ENCODE results near the gene ADSS2.
"Not testable (repeated sequence)": the region's sequence is repeated elsewhere in the genome, so short reads cannot be mapped to it uniquely, and the experiment has no call there.

Gene ADSS2

DNA sequence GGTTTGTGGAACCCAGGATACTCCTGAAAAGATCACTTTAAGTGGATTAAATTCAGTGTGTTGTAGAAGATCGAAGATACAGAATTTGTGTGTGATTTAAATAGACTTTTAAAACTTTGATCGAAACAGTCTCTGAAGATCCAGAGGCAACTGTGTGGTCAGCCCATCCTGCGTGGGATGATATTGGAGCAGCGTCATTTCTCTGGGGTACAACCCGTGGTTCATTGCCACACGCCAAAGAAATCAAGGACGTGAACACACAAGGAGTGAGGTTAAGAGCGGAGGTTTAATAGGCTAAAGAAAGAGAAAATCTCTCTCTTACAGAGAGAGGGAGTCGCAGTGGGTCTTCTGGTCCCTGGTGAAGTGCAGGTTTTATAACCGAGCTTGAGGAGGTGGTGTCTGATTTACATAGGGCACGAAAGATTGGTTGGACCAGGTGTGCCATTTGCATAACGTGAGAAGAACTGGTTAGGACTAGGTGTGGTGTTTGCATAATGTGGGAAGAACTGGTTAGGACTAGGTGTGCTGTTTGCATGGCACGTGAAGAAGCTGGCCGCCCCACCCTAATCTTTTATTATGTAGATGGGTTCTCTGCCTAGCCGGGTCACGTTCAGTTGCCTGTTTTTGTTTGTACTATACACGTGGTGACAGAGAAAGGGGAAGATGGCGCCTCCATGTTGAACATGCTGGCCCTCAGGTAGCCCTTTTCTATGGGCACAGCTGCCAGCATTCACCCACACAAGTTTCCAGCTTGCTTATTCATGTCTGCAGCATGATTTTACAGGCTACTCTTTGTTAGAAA lies 82.3 kb downstream of the ADSS2 start:
- in situ Hi-C loops (cut with HindIII; ENCODE audit: low sequenced_read_pairs), result no loop called here

DNA sequence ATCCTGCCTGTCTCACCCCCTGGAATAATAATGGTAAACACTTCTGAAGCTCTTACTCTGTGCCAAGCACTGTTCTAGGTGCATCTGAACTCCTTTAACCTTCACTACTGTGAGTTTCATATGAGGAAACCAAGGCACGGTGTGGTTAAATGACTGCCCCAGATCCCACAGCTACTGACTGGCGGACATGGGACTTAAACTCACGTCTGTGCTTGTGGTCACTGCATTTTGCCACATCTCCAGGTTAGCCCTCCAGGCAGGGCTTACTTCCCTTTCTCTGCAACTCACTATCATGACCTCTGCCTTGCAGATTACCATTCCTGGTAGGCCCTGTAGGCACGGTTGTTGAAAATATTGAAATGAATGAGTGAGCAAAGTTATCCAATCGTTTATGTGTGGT lies 83.4 kb downstream of the ADSS2 start:
- in situ Hi-C loops (cut with HindIII; ENCODE audit: low sequenced_read_pairs), result no loop called here

DNA sequence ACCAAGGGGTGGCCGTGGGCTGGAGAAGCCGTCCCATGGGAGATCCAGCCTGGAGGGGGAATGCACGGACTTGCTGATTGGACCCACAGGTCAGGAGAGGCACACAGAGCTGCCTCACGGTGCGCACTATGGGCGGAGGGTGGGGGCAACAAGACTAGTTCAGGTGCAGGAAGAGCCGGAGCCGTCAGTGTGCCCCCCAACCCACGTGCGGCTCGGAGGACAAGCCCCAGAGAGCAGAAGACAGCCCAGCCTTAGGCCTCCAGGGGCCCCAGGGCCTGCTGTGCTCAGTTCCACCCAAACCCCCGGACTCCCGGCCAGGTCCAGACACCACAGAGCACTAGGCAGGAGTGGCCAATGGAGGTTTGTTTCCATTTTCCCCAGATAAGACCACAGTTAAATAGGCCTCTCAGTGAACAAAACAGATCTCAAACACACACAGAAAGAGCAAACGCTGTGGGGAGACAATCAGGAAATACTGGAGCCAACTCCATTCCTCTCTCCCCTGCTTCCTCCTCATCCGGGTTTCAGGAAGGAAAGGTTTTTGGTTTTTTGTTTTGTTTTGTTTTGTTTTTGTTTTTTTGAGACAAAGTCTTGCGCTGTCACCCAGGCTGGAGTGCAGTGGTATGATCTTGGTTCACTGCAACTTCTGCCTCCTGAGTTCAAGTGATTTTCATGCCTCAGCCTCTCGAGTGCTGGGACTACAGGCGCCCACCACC lies 84.2 kb downstream of the ADSS2 start:
- in situ Hi-C loops (cut with HindIII; ENCODE audit: low sequenced_read_pairs), result no loop called here

DNA sequence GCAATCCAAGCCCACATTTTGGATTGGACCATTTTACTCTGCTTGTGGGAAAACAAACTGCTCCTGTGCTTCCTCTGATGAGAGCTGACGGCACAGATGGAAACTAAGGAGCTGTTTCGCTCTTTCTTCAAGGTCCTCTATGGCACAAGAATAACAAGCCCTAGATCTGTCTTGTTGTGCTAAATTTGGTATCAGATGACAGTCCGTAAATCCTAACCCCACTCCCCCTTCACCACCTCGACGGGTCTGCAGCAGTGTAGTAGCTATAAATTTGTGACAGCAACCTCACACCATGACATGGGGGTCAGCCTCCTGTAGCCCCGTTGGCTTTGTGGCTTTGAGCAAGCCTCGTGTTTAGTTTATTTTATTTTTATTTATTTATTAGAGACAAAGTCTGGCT lies 85.9 kb downstream of the ADSS2 start:
- in situ Hi-C loops (cut with HindIII; ENCODE audit: low sequenced_read_pairs), result no loop called here

DNA sequence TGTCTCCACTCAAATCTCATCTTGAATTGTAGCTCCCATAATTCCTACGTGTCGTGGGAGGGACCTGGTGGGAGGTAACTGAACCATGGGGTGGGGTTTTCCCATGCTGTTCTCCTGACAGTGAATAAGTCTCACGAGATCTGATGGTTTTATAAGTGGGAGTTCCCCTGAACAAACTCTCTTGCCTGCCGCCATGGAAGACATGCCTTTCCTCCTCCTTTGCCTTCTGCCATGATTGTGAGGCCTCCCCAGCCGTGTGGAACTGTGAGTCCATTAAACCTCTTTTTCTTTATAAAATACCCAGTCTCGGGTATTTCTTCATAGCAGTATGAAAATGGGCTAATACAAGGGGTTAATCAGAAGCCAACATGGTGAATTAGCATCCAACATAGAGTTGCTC lies 86.4 kb downstream of the ADSS2 start:
- in situ Hi-C loops (cut with HindIII; ENCODE audit: low sequenced_read_pairs), result not testable (repeated sequence)

DNA sequence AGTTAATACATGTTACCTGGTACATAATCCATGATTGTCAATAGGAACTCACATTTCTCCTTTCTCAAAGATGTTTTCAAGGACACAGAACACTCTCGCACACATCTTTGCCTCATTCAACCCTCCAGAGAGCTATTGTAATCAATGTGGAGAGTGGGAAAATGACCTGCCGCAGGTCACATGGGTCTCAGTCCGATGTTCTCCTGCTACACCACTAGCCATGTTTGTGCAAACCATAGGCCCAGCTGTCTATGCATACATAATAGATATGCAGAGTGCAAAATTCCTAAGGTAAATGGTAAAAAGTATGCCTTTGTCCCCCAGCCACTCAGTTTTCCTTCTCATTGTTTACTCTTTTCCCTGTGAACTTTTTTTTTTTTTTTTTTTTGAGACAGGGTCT lies 89.2 kb downstream of the ADSS2 start:
- in situ Hi-C loops (cut with HindIII; ENCODE audit: low sequenced_read_pairs), result no loop called here

DNA sequence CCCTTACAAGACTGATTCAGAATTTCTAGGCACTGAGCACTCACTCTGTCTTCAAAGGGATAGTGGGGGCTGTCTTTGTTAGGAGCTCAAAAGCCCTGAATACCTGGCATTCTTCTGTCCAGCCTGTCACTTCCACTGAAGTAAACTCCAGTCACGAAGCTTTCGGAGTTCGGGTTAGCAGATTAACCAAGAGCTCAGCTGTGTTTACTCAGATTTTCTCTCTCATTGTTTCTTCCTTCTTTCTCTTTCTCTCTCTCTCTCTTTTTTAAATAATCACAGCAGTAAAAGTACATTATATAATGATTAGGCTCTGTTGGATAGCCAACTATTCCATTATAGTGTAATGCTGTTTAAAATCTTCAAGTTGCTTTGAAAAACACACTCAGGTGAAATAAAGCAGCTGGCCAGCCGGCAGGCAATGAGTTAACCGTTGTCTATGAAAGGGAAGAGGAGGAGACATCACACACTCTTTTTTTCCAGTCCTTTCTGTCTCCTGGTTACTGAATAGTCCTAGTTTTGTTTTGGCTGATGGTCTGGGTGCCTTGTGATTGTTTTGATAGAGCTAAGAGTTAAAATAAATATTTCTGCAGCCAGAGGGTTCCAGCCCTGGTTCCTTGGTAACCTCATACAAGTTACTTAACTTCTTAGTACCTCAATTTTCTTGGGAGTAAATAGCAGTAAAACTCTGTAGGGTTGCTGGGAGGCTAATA lies 89.8 kb downstream of the ADSS2 start:
- in situ Hi-C loops (cut with HindIII; ENCODE audit: low sequenced_read_pairs), result no loop called here

Data from endothelial cell of hepatic sinusoid (primary cell).